Measurements from ENCODE around the gene PTGR2.

DNA sequence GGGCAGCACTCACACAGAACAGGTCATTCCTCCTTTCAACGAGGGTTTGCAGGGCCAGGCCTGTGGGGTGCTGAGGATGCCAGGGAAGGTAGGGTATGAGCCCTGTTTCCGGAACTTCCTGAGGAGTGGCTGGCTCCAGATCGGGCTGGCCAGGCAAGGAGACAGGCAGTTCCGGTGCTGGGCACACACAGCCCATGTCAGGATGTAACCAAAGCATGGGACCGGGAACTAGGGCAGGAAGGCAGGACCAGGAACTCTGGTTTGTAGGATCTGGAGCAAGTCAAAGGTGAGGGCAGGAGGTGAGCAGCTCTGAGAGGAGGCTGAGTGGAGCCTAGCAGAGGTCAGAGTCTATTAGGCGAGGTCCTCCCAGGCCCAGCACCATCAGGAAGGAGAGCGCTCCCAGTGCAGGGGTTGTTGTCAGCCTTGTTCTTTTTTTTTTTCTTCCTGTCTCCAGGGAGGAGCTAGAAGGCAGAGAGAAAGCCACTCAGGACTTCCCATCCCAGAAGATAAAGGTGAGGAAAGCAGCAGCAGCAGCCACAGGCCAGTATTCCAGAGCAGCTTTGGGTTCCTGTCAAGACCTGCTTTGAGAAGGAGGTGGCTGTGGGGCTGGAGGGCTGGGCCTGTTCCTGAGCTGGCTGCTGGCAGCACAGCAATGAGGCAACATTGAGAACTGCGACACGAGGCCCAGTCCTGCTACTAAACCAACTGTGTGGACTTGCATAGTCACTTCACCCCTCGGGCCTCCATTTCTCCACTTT is 49.0 kb upstream of the PTGR2 start:
- TF ChIP-seq, protein P1, sequence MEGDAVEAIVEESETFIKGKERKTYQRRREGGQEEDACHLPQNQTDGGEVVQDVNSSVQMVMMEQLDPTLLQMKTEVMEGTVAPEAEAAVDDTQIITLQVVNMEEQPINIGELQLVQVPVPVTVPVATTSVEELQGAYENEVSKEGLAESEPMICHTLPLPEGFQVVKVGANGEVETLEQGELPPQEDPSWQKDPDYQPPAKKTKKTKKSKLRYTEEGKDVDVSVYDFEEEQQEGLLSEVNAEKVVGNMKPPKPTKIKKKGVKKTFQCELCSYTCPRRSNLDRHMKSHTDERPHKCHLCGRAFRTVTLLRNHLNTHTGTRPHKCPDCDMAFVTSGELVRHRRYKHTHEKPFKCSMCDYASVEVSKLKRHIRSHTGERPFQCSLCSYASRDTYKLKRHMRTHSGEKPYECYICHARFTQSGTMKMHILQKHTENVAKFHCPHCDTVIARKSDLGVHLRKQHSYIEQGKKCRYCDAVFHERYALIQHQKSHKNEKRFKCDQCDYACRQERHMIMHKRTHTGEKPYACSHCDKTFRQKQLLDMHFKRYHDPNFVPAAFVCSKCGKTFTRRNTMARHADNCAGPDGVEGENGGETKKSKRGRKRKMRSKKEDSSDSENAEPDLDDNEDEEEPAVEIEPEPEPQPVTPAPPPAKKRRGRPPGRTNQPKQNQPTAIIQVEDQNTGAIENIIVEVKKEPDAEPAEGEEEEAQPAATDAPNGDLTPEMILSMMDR (IDR thresholded peaks at IDR 0.05; ENCODE audit: low read length) = no peak
- TF ChIP-seq EZH2 (IDR thresholded peaks at IDR 0.05; ENCODE audit: borderline replicate concordance, low read length) = no peak

Measured in OCI-LY1 (cell line).